CD4-positive, alpha-beta memory T cell (primary cell): ENCODE data around the gene RGS10. TPM values are rescaled to one million over a fixed set of nuclear protein-coding genes. Genes with fewer than 3 reads are reported as not detected.

Source experiments
- CTCF ChIA-PET: fragments of 350-600 bp; sonication (Branson Sonifier 250); formaldehyde crosslinking; loops from one replicate; lab custom pipeline; 2021; ENCODE audit warnings: inconsistent platforms; ENCODE audit not compliant: partially characterized antibody; lab: Charles Lee
- POLR2A ChIA-PET: fragments of 350-600 bp; sonication (Branson Sonifier 250); formaldehyde crosslinking; loops from one replicate; lab custom pipeline; 2021; ENCODE audit not compliant: partially characterized antibody; lab: Charles Lee
- DNase-seq, 5 donors: peaks; one replicate each; pipeline versions ENCODE4 v3.0.0 to v3.0.0-alpha.2; 2020 to 2022; ENCODE audit warnings: mixed read lengths in 1 of 5
- H3K27ac ChIP-seq: one replicate; pipeline ENCODE4 v1.7.0; 2013; ENCODE audit warnings: low read depth, low read length
- H3K27me3 ChIP-seq: 2 replicates; pipeline ENCODE4 v1.7.0; 2013; ENCODE audit warnings: mild to moderate bottlenecking, low read length, moderate library complexity; ENCODE audit not compliant: insufficient read depth
- H3K36me3 ChIP-seq: 2 replicates; pipeline ENCODE4 v1.7.0; 2013; ENCODE audit warnings: mild to moderate bottlenecking, low read length, moderate library complexity; ENCODE audit not compliant: insufficient read depth
- H3K4me1 ChIP-seq: 2 replicates; pipeline ENCODE4 v1.7.0; 2013; ENCODE audit warnings: mild to moderate bottlenecking, low read length, moderate library complexity; ENCODE audit not compliant: insufficient read depth
- H3K4me3 ChIP-seq, 2 donors: one replicate each; pipeline ENCODE4 v1.7.0; 2013; ENCODE audit warnings: low read length in 2 of 2, mild to moderate bottlenecking in 1 of 2
- H3K9me3 ChIP-seq, 2 donors: one replicate each; pipeline ENCODE4 v1.7.0; 2013; ENCODE audit warnings: low read length in 2 of 2, control low read depth in 1 of 2; ENCODE audit not compliant: control insufficient read depth in 1 of 2
- H3K27ac Mint-ChIP-seq, 7 donors: one replicate each; pipeline ENCODE4 v1.8.0; 2020 to 2021; ENCODE audit warnings: mixed read lengths in 7 of 7, mild to moderate bottlenecking in 6 of 7, inconsistent platforms in 3 of 7, moderate library complexity in 3 of 7
- H3K27me3 Mint-ChIP-seq, 2 donors: one replicate each; pipeline ENCODE4 v1.8.0; 2020 to 2021; ENCODE audit warnings: mixed read lengths in 2 of 2
- H3K36me3 Mint-ChIP-seq, 2 donors: one replicate each; pipeline ENCODE4 v1.8.0; 2020 to 2021; ENCODE audit warnings: mixed read lengths in 2 of 2, inconsistent platforms in 1 of 2, mild to moderate bottlenecking in 1 of 2
- H3K4me1 Mint-ChIP-seq, 4 donors: one replicate each; pipeline ENCODE4 v1.8.0; 2020 to 2021; ENCODE audit warnings: mixed read lengths in 4 of 4, mild to moderate bottlenecking in 1 of 4
- H3K4me3 Mint-ChIP-seq, 8 donors: one replicate each; pipeline ENCODE4 v1.8.0; 2020 to 2021; ENCODE audit warnings: mixed read lengths in 8 of 8, mild to moderate bottlenecking in 7 of 8, moderate library complexity in 6 of 8, inconsistent platforms in 3 of 8
- H3K9me3 Mint-ChIP-seq, 8 donors: one replicate each; pipeline ENCODE4 v1.8.0; 2020 to 2021; ENCODE audit warnings: mixed read lengths in 8 of 8, mild to moderate bottlenecking in 5 of 8, inconsistent platforms in 3 of 8, moderate library complexity in 1 of 8
- intact Hi-C: fragments of 100-400 bp; cut with micrococcal nuclease; formaldehyde crosslinking; loops from one replicate; pipeline ENCODE4 v1.15.1; 2023
- polyA plus RNA-seq, 2 donors: library from polyadenylated mRNA; unstranded; fragments of 300-500 nt; fragmentation: Illumina TruSeq; gene quantifications; one replicate each; pipeline ENCODE4 v1.2.3, GENCODE V29; 2021
- total RNA-seq, 2 experiments: library from RNA; stranded (reverse); gene quantifications; one replicate each; pipeline ENCODE4 v1.2.3, GENCODE V29; 2021

The RGS10 gene
- total and polyA plus RNA-seq, 4 experiments from 2014 or later = 115 to 187 (median 137) TPM

DNA sequence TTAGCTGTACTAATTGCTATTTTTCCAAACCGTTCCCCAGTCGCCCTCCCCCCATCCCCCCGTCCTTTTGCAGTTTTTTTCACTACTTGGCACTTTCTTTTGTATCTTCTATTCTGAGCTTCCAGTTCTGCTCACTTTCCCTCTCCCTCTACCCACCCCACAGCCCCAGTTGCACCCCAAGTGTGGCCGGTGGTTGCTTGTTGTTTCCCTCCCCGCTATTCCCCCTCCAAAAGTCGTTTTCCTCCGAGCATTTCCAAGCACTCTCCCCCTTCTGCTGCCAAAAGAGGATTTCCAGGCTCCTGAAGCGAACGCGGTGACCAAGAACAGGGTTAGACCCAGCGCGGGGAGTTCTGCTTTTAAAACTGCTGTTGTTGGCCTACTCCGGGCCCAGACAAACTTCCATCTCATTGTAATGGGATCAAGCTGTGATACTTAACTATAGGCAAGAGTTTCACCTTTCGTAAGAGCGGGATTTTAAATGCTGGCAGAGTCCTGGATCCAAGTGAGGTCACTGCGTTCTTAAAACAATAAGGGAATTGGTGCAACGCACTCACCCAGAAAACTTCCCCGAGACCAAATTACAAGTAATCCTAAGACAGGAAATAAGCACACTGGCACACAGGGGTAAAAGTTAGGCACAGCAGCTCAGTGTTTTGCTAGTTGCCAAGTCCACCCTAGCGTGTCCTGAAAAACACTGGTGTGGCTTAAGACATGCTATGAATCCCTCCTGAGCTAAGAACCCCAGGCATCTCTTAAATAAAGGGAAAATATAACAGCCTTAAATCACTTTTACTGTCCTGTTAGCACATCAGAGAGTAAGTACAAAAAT is 1.5 kb upstream of the RGS10 start:
- H3K9me3 ChIP-seq = no peaks in the 10 kb centered on the region
- H3K36me3 ChIP-seq = no peaks in the 10 kb centered on the region
- no peak for DNase-seq
- Mint-ChIP-seq H3K36me3 (peaks cover 0 to 7% of the 10 kb centered on the region in 2 donors), H3K27me3 (no peaks in the 10 kb centered on the region), H3K27ac (peak overlapping the region in 6 of 7 donors; percentile 33 to 95 (median 86)), H3K4me1 (peaks cover 20 to 35% (median 29%) of the 10 kb centered on the region in 4 donors), H3K9me3 (no peaks in the 10 kb centered on the region), H3K4me3 (peak overlapping the region; percentile 94 to 98 (median 95))
- H3K27me3 ChIP-seq = no peaks in the 10 kb centered on the region
- peak overlapping the region in 1 of 2 donors; percentile 88 for H3K4me3 ChIP-seq
- no peak overlapping the region for H3K27ac ChIP-seq
- ChIA-PET CTCF (interaction anchor here (0.6 to 5.1 kb wide), 35 partner anchors 10 to 404 kb away, joined by 3 to 57 read pairs (median 6); partner anchors contain the start of genes GRK5 and INPP5F), POLR2A (interaction anchor here (0.7 to 7.7 kb wide), 19 partner anchors 11 to 789 kb away, joined by 3 to 107 read pairs (median 12); partner anchors contain the start of genes BAG3, CACUL1, GRK5 and SFXN4)
- intact Hi-C loops = loop anchor here (1.0 to 5.0 kb wide), 11 partner anchors 53 to 787 kb away; partner anchors contain the start of genes BAG3, MCMBP and TIAL1
- peaks cover 34% of the 10 kb centered on the region for H3K4me1 ChIP-seq

DNA sequence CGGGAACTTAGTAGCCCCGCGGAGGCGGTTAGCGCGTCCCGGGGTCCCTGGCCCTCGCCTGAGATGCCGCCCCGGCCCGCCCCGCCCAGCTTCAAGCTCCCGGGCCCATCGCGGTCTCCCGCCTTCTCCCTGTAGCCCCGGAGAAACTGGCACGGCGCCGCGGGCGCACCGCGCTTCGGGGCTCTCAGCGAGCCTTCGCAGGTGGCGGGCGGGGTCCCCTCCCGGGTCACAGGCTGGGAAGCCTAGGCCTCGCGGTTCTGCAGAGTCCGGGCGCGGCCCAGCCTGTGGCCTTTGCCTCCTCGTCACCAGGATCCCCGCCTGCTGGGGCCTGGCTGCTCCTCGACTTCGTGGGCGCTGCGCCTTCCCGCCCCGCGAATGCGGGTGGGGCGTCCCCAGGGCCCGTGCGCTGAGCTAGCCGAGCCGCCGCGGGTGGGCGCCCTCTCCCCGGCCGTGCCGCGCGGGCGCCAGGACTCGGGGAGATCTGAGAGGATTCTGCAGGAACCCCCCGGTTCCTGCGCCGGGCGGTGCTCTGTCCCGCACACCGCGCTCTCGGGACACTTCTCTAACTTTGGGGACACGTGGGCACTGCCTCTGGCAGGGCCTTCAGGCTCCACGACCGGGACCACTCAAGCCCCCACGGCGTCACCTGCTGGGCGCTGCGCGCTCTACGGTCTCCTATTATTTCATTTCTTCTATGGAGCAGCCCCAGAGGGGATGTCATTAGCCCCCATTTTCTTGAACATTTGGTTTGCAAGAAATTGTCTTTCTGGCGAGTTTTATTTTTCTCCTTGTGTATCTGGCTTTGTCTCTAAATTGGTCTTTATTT is 682 bp upstream of the RGS10 start:
- no peaks in the 10 kb centered on the region for H3K9me3 ChIP-seq
- ChIA-PET CTCF (interaction anchor here (0.6 to 5.1 kb wide), 50 partner anchors 8 to 495 kb away, joined by 3 to 57 read pairs (median 5); partner anchors contain the start of genes GRK5 and INPP5F), POLR2A (interaction anchor here (0.6 to 7.7 kb wide), 32 partner anchors 10 to 788 kb away, joined by 3 to 107 read pairs (median 6); partner anchors contain the start of genes BAG3, CACUL1, GRK5 and MCMBP)
- peak overlapping the region; percentile 57 for H3K27ac ChIP-seq
- H3K27me3 ChIP-seq = no peaks in the 10 kb centered on the region
- peak; percentile 60 to 67 (median 64) for DNase-seq
- peaks cover 0 to 7% of the 10 kb centered on the region in 2 donors for H3K36me3 Mint-ChIP-seq
- H3K36me3 ChIP-seq = no peaks in the 10 kb centered on the region
- H3K27ac Mint-ChIP-seq = peak overlapping the region; percentile 83 to 96 (median 91)
- intact Hi-C loops = loop anchor here (1.0 to 5.0 kb wide), 14 partner anchors 27 to 786 kb away; partner anchors contain the start of genes BAG3, MCMBP and TIAL1
- H3K4me3 ChIP-seq = peak overlapping the region in 1 of 2 donors; percentile 88
- H3K4me1 ChIP-seq = peaks cover 42% of the 10 kb centered on the region
- H3K4me1 Mint-ChIP-seq = peaks cover 28 to 43% (median 38%) of the 10 kb centered on the region in 4 donors
- H3K9me3 Mint-ChIP-seq = peaks cover 0 to 1% (median 0%) of the 10 kb centered on the region in 8 donors
- peak overlapping the region; percentile 94 to 98 (median 95) for H3K4me3 Mint-ChIP-seq
- H3K27me3 Mint-ChIP-seq = no peaks in the 10 kb centered on the region

DNA sequence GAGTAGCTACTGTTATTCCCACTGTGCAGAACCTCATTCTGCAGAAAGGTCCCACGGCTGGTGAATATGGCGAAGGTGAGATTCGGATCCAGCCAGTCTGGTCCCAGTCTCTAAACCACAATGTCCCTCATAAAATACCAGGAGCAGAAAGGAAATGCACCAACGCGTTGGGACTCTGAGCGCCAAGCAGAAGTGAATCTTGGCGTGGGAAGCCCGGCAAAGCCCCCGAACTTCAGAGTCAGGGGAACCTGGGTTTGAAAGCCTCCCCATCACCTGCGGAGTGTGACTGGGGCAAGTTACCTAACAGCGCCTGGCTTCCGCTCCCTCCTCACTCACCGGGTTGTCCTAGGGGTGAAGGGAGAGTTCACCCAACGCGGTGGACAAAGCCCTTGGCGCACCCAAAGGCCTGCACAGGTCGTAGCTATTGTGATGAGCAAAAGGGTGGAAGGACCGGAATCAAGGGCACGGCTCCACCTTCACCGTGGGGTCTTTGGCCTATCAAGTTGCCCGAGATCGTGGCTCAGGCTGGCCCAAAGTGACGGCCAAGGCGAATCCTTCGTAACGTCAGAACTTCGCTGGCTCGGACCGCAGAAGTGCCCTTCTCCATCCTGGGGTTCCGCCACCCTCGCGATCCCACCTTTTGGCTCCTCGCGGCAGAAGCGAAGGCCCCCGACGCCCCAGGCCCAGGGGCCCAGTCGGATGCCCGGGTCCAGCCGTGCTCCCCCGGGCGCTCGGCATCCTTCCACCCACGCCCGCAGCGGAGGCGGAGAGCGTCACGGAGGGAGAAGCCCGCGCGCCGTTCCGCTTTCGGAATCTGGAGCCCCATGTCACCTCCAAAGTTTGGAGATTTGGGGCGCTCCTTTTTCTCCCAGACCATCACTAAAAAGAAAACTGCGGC is 811 bp downstream of the RGS10 start:
- Histone ChIP-seq H3K36me3 (no peaks in the 10 kb centered on the region), H3K9me3 (no peaks in the 10 kb centered on the region), H3K4me1 (peaks cover 56% of the 10 kb centered on the region), H3K27me3 (no peaks in the 10 kb centered on the region), H3K4me3 (peak overlapping the region; percentile 30 to 88), H3K27ac (peak overlapping the region; percentile 57)
- peak overlapping the region; percentile 88 to 95 (median 92) for H3K4me3 Mint-ChIP-seq
- H3K36me3 Mint-ChIP-seq = peaks cover 0 to 11% of the 10 kb centered on the region in 2 donors
- ChIA-PET CTCF (interaction anchor here (0.7 to 5.1 kb wide), 34 partner anchors 9 to 402 kb away, joined by 3 to 57 read pairs (median 6); partner anchors contain the start of gene GRK5), POLR2A (interaction anchor here (0.7 to 7.7 kb wide), 32 partner anchors 9 to 787 kb away, joined by 3 to 107 read pairs (median 6); partner anchors contain the start of genes BAG3, CACUL1, GRK5 and MCMBP)
- peaks cover 0 to 1% (median 0%) of the 10 kb centered on the region in 8 donors for H3K9me3 Mint-ChIP-seq
- H3K27ac Mint-ChIP-seq = peak overlapping the region; percentile 82 to 96 (median 91)
- intact Hi-C loops = loop anchor here (1.0 to 5.0 kb wide), 10 partner anchors 25 to 784 kb away; partner anchors contain the start of genes MCMBP, SFXN4 and TIAL1
- no peaks in the 10 kb centered on the region for H3K27me3 Mint-ChIP-seq
- H3K4me1 Mint-ChIP-seq = peaks cover 39 to 58% (median 50%) of the 10 kb centered on the region in 4 donors
- peak; percentile 50 to 56 (median 52) for DNase-seq

DNA sequence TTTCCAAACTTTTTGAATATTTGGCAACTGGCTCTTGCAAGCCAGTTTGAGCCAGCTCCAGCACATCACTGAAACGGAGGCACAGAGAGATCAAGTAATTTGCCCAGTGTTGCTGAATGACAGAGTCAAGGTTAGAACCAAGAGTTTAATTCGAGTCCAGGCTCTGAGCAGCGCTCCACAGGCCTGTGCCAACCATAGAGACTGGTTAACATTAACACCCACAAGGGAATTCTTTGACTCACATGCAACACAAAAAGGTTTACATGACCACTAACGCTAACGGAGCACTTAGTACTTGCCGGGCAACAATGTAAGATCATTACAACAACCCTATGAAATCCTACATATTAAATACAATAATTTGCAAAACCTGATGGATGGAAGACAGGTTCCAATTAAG is 1.5 kb downstream of the RGS10 start:
- CTCF ChIA-PET = interaction anchor here (0.8 to 5.1 kb wide), 7 partner anchors 15 to 342 kb away, joined by 3 to 57 read pairs (median 7); partner anchors contain the start of gene GRK5
- H3K4me1 Mint-ChIP-seq = peaks cover 43 to 64% (median 56%) of the 10 kb centered on the region in 4 donors
- Histone ChIP-seq H3K9me3 (no peaks in the 10 kb centered on the region), H3K27me3 (no peaks in the 10 kb centered on the region), H3K27ac (peak overlapping the region; percentile 57), H3K36me3 (no peaks in the 10 kb centered on the region), H3K4me1 (peaks cover 62% of the 10 kb centered on the region), H3K4me3 (peak overlapping the region; percentile 30 to 88)
- H3K27ac Mint-ChIP-seq = peak overlapping the region; percentile 82 to 96 (median 91)
- H3K36me3 Mint-ChIP-seq = peaks cover 0 to 11% of the 10 kb centered on the region in 2 donors
- intact Hi-C loops = loop anchor here (1.0 to 5.0 kb wide), 2 partner anchors 376 to 784 kb away; partner anchors contain the start of gene SFXN4
- POLR2A ChIA-PET = interaction anchor here (0.5 to 7.7 kb wide), 14 partner anchors 10 to 334 kb away, joined by 3 to 107 read pairs (median 16); partner anchors contain the start of genes BAG3, GRK5 and TIAL1
- H3K9me3 Mint-ChIP-seq = peaks cover 0 to 1% (median 0%) of the 10 kb centered on the region in 8 donors
- no peaks in the 10 kb centered on the region for H3K27me3 Mint-ChIP-seq
- no peak for DNase-seq
- peak overlapping the region; percentile 88 to 95 (median 92) for H3K4me3 Mint-ChIP-seq

DNA sequence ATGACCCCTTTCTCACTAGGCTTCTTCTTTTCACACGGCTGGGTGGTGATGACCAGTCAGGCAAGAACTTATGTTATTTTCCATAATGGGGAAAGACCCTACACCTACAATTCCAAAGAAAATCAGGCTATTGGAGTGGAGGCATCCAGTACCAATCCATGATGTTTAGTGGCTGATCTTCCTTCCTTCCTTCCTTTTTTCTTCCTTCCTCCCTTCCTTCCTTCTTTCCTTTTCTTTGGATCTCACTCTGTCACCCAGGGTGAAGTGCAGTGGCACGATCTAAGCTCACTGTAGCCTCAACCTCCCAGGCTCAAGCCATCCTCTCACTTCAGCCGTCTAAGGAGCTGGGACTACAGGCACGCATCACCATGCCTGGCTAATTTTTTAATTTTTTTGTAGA is 2.5 kb downstream of the RGS10 start:
- Histone ChIP-seq H3K9me3 (no peaks in the 10 kb centered on the region), H3K4me3 (no peak overlapping the region), H3K4me1 (peaks cover 72% of the 10 kb centered on the region), H3K36me3 (no peaks in the 10 kb centered on the region), H3K27me3 (no peaks in the 10 kb centered on the region), H3K27ac (no peak overlapping the region)
- Mint-ChIP-seq H3K27me3 (no peaks in the 10 kb centered on the region), H3K9me3 (peaks cover 0 to 1% (median 0%) of the 10 kb centered on the region in 8 donors), H3K36me3 (peaks cover 0 to 15% of the 10 kb centered on the region in 2 donors), H3K27ac (peak overlapping the region; percentile 82 to 96 (median 93)), H3K4me1 (peaks cover 50 to 74% (median 66%) of the 10 kb centered on the region in 4 donors), H3K4me3 (peak overlapping the region; percentile 80 to 95 (median 91))
- intact Hi-C loops = loop anchor here (5.0 kb wide), 1 partner anchor 783 kb away; no protein-coding TSS in a partner anchor
- ChIA-PET CTCF (interaction anchor here (0.8 to 5.1 kb wide), 4 partner anchors 36 to 341 kb away, joined by 3 to 39 read pairs (median 5); no protein-coding TSS in a partner anchor), POLR2A (interaction anchor here (0.7 to 7.7 kb wide), 8 partner anchors 9 to 333 kb away, joined by 3 to 107 read pairs (median 14); partner anchors contain the start of gene GRK5)
- DNase-seq = no peak
